Upper lobe of left lung (tissue), 4 donors: ENCODE data around the gene SND1.

Experiments
- CTCF ChIP-seq, 6 experiments: fragments of 450-650 bp in 4 of 6; fragments of 200-600 bp in 2 of 6; sonication (generic) in 2 of 6; IDR thresholded peaks; one replicate each; pipeline ENCODE4 v1.5.1; 2016 to 2019; ENCODE audit warnings: antibody characterized with exemption in 6 of 6
- POLR2AphosphoS5 ChIP-seq, 2 donors: sonication (generic); formaldehyde crosslinking; IDR thresholded peaks; one replicate each; pipeline ENCODE4 v1.5.1; 2017; ENCODE audit warnings: antibody characterized with exemption in 2 of 2

- no peak for TF ChIP-seq CTCF (IDR thresholded peaks at IDR 0.05)
- no peak for TF ChIP-seq POLR2AphosphoS5 (IDR thresholded peaks at IDR 0.05)
Observed at GRCh38 chr7:128135159-128135514, 483.1 kb downstream of the SND1 start.
